GM18951 (cell line): ENCODE results near the gene ERICH4.
"Not testable (repeated sequence)": the region's sequence is repeated elsewhere in the genome, so short reads cannot be mapped to it uniquely, and the experiment has no call there.

Source experiments
- POLR2A ChIP-seq: IDR thresholded peaks from 4 replicates; pipeline ENCODE4 v1.6.1; 2011; ENCODE audit warnings: mild to moderate bottlenecking; ENCODE audit not compliant: insufficient read length, insufficient read depth; ENCODE audit errors: extremely low read depth
- in situ Hi-C: fragments of 300-500 bp; cut with MboI; formaldehyde crosslinking; loops from one replicate; pipeline ENCODE4 v1.12.0; 2022; ENCODE audit warnings: low sequenced_read_pairs, mixed read lengths, inconsistent platforms; ENCODE audit not compliant: unreplicated experiment

ERICH4 gene

GRCh38 chr19:41422955-41423354, 20.0 kb upstream of the ERICH4 start:
- TF ChIP-seq POLR2A: no peak
- in situ Hi-C loops: no loop called here

- in situ Hi-C loops: no loop called here
- TF ChIP-seq POLR2A: no peak
These were observed 18.4 kb upstream of the ERICH4 start for GRCh38 chr19:41424335-41425173.

GRCh38 chr19:41425174-41426115, 17.5 kb upstream of the ERICH4 start:
- in situ Hi-C loops: no loop called here
- no peak for TF ChIP-seq POLR2A

GRCh38 chr19:41426116-41426841, 16.7 kb upstream of the ERICH4 start:
- no peak for TF ChIP-seq POLR2A
- in situ Hi-C loops: no loop called here

- in situ Hi-C loops: no loop called here
- TF ChIP-seq POLR2A: no peak
These were observed 15.9 kb upstream of the ERICH4 start, which contains the start of gene B3GNT8 for GRCh38 chr19:41426952-41427646. Gene B3GNT8, minus strand, starts transcription at chr19:41427374. Its CDS starts 596 bp downstream, at chr19:41426778.

GRCh38 chr19:41427647-41428480, 15.1 kb upstream of the ERICH4 start:
- in situ Hi-C loops: no loop called here
- no peak for TF ChIP-seq POLR2A

- TF ChIP-seq POLR2A: no peak
- in situ Hi-C loops: no loop called here
These were observed 14.5 kb upstream of the ERICH4 start for GRCh38 chr19:41428481-41428859.

- no peak for TF ChIP-seq POLR2A
- in situ Hi-C loops: no loop called here
These were observed 12.0 kb upstream of the ERICH4 start for GRCh38 chr19:41430922-41431321.

- in situ Hi-C loops: no loop called here
- no peak for TF ChIP-seq POLR2A
These were observed 11.2 kb upstream of the ERICH4 start for GRCh38 chr19:41431426-41432386.

- in situ Hi-C loops: no loop called here
- TF ChIP-seq POLR2A: no peak
These were observed 9.8 kb upstream of the ERICH4 start for GRCh38 chr19:41433171-41433570.

GRCh38 chr19:41434450-41434849, 8.5 kb upstream of the ERICH4 start:
- TF ChIP-seq POLR2A: no peak
- in situ Hi-C loops: no loop called here

GRCh38 chr19:41435376-41435775, 7.6 kb upstream of the ERICH4 start:
- in situ Hi-C loops: not testable (repeated sequence)
